Effector CD8-positive, alpha-beta T cell (primary cell): Measurements from ENCODE around the gene TBC1D23.
"Not testable (repeated sequence)": the region's sequence is repeated elsewhere in the genome, so short reads cannot be mapped to it uniquely, and the experiment has no call there.

ENCODE experiments used
- DNase-seq: peaks from one replicate; lab custom pipeline; 2025; lab: John Stamatoyannopoulos, UW

The TBC1D23 gene

GRCh38 chr3:100351770-100352169 lies 91.0 kb downstream of the TBC1D23 start:
- DNase-seq = not testable (repeated sequence)

GRCh38 chr3:100352296-100353231 lies 91.8 kb downstream of the TBC1D23 start:
- DNase-seq = no peak

GRCh38 chr3:100354850-100355249 lies 94.1 kb downstream of the TBC1D23 start:
- no peak for DNase-seq

- DNase-seq = no peak
These were observed 97.6 kb downstream of the TBC1D23 start for GRCh38 chr3:100358413-100358812.

GRCh38 chr3:100359035-100359434 lies 98.2 kb downstream of the TBC1D23 start:
- DNase-seq = no peak

- DNase-seq = no peak
These were observed 100.1 kb downstream of the TBC1D23 start for GRCh38 chr3:100360757-100361496.

GRCh38 chr3:100361897-100362296 lies 101.1 kb downstream of the TBC1D23 start:
- no peak for DNase-seq

GRCh38 chr3:100364421-100364820 lies 103.6 kb downstream of the TBC1D23 start:
- DNase-seq = no peak

GRCh38 chr3:100366424-100366823 lies 105.6 kb downstream of the TBC1D23 start:
- no peak for DNase-seq

GRCh38 chr3:100368441-100368840 lies 107.6 kb downstream of the TBC1D23 start:
- DNase-seq = no peak

- no peak for DNase-seq
These were observed 110.0 kb downstream of the TBC1D23 start for GRCh38 chr3:100370756-100371155.

GRCh38 chr3:100374521-100374920 lies 113.7 kb downstream of the TBC1D23 start:
- no peak for DNase-seq
